NCI-H1930 (cell line): Measurements from ENCODE around the gene PLCB2.

Experiments used
- DNase-seq, 2 experiments: peaks; one replicate each; lab custom pipeline; 2025; lab: John Stamatoyannopoulos, UW

Gene PLCB2

DNA sequence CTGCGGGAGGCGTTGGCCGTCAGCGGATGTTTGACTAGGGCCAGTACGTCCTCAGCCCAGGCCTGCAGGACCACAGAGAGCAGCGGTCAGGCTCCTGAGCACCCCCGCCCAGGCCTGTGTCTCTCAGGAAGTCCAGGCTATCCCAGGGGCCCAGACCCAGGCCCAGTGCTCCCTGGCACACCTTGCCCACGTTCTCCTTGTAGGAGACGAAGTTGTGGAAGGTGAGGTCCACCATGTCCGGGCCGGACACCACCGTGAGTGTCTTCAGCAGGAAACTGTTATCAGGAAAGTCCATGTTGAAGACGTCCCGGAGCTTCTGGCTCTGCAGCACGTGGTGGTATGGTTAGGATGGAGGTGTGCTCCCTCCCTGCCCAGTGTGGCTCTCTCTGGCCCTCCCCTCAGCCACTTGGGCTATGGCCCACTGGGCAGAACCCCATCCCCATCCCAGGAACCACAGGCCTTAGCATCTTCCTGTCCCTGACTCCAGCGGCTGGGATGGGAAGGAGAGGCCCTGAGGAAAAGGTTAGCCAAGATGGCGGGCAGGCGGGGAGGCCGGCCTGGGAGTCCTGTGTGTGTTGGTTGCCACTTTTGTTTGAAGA lies 5.3 kb downstream of the PLCB2 start:
- no peak for DNase-seq

DNA sequence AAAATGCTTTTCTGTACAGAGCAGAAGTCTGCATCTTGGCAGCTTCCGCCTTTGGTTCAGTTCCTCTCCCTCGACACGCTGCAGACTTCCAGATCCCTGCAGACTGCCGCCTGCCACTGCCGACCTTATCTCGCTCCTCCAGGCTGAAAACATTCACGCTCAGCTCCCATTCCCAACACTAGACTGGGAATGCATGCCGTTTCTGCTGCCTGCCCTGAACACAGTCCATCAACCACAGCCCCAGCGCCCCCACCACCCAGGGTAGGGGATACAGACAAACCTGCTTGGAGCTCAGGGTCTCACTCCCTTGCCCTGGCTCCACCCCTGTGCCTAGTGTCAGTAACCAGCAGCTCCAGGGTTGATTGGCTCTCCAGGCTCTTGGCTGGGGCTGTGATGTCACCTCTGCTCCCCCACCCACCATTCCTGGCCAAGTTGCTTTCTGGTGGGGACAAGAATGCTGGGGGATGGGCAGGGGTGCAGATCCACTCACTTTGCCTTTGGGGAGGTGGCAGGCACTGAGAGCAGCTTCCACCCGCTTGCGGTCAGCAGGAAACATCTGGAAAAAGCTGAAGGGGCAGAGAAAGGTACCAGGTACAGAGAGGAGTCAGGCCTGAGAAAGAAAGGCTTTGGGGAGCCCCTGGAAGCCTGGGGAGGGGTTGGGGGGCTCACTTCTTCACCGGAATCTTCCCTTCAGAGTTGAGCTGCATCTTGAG lies 6.1 kb downstream of the PLCB2 start:
- no peak for DNase-seq

DNA sequence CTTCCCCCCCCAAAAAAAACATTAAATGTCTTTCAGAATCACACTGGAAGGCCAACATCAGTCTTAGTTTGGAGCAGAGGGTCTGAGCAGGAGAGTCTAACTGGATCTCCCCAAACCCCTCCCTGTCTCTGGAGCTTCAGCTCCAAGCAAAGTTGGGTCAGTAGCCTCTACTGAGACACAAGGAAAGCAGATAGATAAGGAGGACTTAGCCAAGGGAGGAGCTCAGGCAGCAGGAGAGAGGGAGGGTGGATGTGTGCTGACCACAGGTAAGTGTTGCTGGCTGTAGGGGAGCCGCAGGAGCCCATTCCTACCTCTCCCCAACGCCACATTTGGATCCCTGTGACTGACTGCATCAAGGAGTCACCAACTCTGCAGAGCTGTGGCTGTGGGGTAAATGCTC lies 7.0 kb downstream of the PLCB2 start:
- no peak for DNase-seq

DNA sequence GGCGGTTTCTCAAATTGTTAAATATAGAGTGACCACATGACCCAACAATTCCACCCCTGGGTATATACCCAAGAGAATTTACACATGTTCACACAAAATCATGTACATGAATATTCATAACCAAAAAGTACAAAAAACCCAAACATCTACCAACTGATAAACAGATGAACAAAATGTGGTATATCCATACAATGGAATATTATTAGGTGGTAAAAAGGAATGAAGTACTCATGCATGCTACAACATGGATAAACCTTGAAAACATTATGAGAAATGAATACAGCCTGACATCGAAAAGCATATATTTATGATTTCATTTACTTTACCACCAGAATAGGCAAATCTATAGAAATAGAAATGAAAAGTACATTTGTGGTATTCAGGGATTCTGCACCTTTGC lies 7.4 kb downstream of the PLCB2 start:
- no peak for DNase-seq

DNA sequence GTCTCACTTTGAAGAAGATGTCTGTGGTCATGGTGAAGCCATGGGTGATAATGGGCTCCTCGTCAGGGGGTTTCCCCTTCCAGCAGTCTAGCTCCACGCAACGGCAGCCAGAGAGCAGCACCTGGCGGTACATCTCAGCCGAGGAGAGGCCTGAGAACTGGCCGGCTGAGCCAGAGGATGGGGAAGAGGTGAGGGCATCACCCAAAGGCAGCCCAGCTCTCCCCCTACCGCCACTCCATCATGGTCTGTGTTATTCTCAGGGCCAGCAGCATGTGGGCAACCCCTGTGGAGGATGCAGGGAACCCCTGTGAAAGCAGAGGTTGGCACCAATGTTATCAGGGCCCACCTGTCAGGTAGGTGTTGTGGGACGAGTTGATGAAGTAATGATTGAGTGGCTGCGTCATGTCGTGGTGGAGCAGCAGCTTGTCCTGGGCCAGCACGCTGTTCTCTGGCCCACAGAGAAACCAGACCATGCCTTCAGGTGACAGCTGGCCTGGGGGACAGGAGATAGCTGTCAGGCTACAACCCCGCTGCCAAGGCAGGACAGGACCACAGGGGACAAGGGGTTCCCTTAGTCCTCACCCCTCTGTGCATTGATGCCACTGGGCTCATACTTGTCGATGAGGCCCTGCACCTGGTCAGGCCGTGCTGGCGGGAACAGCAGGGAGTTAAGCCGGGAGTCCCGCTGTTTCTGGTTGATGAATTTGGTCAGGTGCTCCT lies 9.4 kb downstream of the PLCB2 start:
- DNase-seq: no peak

DNA sequence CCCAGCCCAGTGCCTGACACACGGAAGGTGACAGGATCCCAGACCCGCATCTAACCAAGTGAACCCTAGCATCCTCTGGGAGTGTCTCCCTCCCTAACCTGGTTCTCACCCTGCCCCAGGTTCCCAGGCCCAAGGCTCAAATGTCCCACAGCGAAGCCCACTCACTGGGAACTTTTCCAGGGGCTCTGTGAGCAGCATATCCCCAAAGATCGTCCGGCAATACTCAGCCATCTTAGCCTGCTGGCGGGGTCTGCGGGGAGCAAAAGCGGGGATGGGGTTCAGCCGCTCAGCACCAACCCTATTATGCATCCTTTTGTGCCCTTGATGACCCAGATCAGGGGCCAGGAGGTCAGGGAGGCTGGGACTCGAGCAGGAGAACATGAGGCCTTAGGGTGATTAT lies 10.4 kb downstream of the PLCB2 start:
- DNase-seq: no peak

DNA sequence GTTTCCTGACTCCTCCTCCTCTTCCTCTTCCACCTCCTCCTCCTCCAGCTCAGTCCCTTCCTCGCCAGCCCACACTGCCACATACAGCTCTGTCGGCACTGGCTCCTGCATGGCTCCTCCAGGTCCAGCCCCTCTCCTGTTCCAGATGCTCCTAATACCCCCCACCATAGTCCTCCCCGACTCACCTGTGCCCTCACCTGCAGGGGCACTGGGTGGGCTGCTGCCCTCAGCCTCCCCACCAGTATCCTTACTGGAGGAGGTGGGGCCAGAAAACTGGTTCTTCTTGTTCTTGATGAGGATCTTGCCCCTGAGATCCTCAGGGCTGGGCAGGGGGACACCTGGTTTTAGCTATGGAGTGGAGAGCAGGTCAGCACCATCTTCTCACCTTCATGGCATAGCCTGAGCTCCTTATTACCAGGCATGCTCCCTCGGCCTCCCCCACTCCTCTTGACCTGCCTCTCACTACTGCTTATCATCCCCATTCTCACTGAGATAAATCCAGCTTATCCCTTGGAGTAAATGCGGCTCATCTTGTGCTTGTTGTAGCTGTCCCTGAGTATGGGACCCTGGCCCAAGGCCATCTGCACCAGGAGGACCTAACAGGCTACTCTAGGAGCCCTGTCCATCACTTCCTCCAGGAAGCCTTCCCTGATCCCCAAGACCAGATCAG lies 11.0 kb downstream of the PLCB2 start:
- no peak for DNase-seq

DNA sequence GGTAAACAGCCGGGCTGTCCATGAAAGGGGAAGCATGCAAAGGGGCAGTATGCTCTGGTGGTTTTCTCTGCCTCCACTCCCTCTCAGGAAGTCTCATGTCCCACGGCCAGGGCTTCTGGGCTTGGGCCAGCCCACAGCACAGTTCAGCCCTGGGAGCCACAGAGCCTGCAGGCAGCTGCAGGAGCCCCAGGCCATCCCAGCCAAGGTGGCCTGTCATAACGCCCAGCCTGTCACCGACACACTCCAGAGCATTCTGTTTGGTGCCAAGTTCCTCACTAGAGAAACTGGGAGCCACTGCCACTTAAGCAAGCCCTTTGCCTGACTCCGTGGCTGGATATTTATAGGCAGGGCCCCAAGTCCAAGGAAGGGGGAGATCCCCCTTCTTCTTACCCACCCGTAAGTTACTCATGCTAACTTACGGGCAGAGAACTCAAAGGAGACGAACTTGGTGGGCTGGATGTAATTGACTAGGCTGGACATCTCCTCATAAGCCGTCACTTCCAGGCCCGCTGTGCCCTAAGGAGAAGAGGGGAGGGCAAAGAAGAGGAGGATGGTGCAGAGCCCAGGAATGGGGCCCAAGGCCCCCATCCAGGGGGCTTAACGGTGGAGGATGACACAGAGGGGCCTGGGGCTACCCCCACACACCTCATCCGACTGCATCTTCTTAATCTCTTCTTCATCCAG lies 11.7 kb downstream of the PLCB2 start:
- DNase-seq: no peak

DNA sequence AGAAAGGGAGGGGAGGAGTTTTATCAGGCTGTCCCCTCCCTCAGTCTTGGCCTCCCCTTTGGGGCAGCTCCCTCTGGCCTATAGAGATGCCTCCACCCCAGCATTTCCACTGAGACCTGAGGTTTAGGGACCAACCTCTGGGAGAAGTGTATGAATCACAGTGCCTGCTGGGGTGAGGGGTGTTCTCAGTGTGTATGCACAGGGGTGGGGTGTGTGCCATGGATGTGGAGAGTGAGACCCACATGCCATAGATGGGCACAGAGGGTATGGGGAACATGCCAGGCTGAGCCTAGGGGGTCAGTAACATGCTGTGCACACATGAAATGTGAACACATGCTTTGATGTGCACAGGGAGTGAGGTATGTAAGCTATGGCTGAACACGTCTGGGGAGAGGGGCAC lies 12.4 kb downstream of the PLCB2 start:
- no peak for DNase-seq

DNA sequence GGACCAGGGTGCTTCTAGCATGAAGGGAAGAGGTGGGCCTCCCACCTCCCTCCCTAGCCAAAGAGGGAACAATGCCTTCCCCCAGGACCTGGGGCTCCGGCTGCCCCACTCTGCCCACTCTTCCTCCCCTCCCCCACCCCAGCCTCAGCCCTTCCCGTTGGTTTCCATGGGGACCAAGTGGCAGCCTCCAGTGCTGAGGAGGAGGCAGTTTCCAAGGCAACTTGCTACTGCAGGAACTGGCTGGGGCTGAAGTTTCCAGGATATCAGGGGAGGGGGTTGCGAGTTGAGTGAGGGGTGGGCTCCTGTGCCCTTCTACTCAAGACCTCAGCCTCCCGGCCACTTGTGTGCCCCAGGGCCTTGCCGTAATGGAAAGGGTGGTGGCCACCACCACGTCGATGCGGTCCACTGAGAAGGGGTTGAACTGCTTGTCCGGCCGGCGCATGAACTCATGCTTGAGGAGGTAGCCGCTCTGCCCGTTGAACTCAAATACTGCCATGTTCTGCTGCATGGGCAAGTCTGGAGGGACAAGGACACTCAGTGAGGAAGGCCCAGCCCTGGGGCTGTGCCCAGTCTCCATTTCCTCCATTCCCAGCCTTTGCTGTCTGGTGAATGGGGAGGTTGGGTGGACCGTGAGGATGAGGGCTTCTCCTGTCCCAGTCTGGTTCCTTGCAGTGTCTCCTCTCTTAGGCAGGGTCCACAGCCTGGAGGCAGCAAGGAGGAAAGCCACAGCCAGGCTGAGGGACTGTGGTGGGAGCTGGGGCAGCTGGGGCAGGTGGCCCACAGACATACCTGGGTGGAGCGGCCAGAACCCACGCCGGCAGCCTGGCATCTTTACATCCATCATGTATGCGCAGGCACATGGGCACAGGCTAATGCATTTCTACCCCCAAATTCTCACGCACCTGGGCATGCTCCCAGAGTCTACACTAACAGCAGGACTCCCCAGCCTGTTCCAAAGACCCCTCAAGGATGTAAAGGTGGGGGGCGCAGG lies 13.5 kb downstream of the PLCB2 start:
- no peak for DNase-seq

DNA sequence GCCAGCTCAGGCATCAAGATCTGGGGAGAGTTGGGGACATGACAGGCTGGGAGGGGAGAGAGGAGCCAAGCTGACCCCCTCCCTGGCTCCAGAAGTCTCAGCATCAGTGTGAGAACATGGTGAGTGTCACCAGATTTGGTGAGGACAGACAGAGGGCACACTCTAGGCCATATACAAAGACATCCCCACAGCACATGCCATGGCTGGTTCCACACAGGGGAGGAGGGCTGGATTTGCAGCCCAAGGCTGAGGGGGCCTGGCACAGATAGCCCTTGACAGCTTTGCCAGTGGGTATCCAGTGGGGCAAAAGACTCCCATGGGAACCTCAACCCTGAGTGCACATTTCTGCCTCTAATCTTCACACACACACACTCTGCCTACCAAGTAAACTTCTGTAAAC lies 14.7 kb downstream of the PLCB2 start:
- no peak for DNase-seq

DNA sequence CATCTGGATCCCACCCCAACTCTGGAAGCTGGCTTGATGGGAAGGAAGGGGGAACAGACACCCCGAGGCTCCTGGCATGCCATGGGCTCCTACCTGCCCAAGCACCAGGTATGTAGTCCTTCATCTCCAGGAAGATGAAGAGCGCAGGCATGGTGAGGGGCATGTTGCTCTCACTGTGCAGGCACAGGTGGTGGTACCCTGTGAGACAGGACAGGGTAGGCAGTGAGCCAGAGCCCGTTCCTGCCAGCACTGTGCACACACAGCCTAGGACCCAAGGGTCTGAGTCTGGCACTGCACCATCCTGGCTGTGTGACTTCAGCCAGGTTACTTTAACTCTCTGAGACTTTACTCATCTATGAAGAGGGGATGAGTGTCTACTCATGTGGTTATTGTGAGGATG lies 15.5 kb downstream of the PLCB2 start:
- no peak for DNase-seq

DNA sequence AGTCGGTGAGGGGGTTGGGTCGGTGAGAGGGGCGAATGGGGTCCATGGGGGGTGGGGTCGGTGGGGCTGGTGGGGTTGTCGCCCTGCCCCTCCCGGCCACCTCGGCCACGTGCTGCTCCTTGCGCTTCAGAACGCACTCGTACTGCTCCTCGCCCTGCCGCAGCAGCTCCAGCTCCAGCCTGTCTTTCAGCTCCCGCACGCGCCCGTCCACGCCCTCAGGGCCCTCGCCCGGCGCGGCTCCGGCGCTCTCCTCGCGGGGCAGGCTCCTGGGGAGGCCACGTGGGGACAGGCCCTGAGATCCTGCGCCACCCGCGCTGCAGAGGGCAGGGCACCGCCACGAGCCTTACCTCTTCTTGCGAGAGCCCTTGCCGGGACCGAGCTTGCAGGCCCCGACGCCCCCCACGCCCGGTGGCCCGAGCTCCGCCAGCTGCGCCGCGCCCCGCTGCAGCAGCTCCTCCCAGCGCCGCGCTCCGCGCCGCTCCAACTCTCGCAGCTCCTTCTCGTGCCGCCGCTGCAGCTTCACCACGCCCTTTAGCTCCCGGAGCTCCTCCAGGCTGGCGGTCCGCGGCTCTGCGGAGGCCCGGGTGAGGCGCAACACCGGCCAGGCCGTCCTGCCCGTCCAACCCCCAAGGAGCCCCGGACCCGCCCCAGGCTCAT lies 16.7 kb downstream of the PLCB2 start:
- peak in 1 of 2 experiments; percentile 19 for DNase-seq

DNA sequence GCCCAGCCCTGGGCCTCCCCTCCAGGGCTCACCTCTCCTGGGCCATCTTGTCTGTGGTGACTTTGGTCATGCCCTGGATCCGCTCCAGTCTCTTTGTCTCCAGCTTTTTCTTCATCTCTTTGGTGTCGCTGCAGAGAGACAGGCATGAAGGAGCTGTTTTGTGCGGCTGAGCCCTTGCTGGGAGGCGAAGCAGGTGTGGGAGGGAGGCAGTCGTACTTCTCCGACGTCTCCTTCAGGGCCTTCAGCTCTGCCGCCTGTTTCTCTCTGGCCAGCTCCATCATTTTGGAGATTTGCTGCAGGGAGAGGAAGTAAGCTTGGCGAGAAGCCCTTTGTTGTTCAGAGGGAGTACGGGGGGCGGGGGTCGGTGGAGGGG lies 17.2 kb downstream of the PLCB2 start:
- DNase-seq: no peak

DNA sequence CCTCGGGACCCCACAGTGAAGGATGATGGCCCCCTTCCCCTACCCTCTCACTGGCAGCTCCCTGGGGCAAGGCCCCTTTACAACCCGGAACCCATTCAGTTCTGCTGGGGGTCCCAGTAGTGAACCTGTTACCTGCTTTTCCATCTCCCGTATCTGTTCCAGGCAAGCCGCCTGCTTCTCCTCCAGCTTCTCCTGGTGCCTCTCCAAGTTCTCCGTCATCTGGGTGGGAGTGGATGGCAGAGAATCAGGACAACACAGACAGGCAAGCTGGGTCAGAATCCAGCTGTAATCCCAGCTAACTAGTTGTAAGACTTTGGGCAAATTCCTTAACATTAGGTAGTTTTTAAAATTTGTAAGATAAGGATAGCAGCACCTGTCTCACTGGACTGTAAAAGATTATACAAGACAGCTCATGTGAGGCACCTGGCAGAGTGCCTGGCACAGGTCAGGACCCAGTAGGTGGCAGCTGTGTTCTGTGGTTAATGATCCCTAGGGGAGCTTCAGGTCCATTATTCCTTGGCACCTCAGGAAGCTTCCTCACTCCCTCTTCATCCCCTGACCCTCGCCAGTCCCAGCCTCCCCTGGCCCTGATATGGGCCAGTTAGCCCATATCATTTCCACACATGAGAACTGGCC lies 18.5 kb downstream of the PLCB2 start:
- DNase-seq: no peak

DNA sequence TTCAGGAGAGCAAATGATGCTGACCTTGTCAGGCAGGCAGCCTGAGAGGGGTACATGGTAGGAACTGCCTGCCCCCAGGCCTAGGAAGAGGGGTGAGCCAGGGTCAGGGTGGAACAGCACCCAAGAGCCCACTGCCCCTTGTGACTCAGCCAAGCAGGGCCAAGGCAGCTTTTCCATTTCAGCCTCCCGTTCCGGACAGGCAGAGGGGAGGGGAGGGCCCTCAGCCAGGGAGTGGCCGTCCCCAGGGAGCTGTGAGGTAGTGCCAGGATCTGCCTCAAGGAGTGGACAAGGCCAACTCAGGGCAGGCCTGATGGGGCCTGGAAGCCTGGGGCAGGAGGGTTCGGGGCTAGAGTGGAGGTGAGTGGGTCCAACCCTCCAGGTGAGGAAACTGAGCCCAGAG lies 19.8 kb downstream of the PLCB2 start:
- no peak for DNase-seq

DNA sequence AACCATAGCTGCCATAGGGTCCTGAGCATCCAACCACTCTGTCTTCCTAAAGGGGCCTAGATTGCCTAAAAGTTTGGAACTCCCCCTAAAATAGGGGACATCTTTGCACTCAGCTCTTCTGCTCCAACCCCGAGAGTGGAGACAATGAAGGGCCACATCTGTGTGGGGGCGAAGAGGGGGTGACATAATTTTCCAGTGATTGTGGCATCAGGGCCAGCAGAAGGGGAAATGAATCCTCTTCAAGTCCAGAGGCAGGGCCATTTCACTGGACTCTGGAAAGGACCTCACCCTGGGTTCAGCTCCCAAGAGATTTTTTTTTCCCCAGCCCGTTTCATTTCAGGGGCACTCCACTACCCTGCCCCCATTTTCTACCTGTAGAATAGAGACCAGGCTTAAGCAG lies 20.2 kb downstream of the PLCB2 start:
- DNase-seq: no peak

DNA sequence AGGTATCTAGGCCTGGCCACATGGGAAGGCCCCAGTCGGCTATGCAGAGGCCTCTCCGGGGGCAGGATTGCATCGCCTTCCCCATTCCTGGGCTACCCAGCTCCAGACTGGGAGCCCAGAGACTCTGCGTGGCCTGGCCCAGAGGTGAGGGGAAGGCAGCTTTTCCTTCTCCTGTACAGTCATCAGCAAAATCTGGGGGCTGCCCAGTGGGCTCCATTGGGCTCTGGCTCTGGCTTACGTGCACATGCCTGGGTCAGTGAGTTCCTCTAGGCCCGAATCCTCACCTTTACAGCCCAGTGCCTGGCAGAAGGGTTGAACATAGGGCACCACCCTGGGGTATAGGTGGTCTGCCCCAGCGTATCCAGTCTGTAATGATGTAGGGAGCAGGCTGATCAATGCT lies 20.9 kb downstream of the PLCB2 start:
- no peak for DNase-seq

DNA sequence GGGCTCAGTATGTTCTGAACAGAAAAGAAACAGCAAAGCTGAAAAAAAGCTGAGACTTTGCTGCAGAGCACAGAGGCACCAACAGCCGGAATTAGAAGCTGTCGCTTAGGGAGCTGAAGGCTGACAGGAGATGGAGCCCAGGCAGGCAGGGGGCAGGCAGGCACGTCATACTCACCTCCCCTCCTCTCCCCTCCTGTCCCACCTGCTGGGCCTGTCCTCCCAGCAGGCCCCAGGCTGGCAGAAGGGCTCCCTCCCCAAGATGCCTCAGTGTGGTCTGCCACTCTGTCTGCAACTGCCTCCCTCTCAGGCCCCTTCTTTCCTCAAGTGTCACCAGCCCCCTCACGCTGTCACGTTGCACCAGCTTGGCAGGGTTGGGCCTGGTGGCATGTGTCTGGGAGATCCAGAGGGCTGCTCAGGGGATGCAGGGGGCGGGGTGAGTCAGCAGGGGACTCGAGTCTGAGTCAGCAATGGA lies 21.6 kb downstream of the PLCB2 start:
- DNase-seq: no peak

DNA sequence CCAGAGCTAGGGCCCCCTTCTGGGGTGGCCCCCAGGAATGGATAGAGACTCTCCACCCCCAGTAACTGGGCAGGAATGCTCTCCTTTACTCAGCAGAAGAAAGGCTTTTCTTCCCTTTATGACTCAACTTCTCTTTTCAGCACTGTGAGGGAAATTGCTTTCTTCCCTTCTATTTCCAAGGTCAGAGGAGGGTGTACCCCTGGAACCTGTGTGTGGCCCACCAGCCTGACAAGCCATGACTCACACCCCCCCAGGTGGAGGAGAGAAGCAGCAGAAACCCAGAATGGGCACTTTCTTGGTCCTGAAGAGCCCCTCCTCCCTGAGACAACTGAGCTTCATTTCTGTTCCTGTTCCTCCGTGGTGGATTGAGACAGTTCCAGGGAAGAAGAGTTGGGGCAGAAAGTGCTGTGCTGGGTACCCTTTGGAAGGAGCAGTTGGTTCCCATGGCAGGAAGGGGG lies 22.2 kb downstream of the PLCB2 start:
- DNase-seq: no peak
